ENCODE measurements around the gene HERC5. TPM values are rescaled to one million over a fixed set of nuclear protein-coding genes. Genes with fewer than 3 reads are reported as not detected.
A peak's percentile ranks its signal among the peaks of the same experiment; 100 is the strongest.
"Not testable (repeated sequence)": the region's sequence is repeated elsewhere in the genome, so short reads cannot be mapped to it uniquely, and the experiment has no call there.

Gene HERC5
- total RNA-seq, 1 experiment from 2014 or later = 4.6 TPM

DNA sequence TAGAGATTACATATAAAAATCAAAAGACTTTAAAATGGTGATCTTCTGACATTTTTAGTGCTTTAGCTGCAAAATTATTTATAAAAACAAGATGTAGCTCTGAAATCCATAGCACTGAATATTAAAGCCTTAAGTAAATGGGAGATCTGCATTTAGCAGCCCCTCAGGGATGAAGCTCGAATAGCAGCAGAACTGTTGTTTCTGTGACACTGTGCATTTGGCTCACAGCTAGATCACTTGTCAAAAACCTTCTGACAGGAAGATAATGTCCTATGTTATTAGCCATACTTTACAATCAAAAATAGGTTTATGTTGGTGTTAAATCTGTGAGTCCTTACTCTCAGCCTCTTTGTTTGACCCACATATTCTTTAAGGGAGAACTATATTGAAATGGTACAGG lies 80.8 kb downstream of the HERC5 start:
- H3K36me3 ChIP-seq (ENCODE audit: low read depth) = no peaks in the 10 kb centered on the region
- no peaks in the 10 kb centered on the region for H3K9me3 ChIP-seq (ENCODE audit: insufficient read depth, low read depth)
- no peak for TF ChIP-seq EZH2 (IDR thresholded peaks at IDR 0.05; ENCODE audit: low read depth)
- TF ChIP-seq, protein P1, sequence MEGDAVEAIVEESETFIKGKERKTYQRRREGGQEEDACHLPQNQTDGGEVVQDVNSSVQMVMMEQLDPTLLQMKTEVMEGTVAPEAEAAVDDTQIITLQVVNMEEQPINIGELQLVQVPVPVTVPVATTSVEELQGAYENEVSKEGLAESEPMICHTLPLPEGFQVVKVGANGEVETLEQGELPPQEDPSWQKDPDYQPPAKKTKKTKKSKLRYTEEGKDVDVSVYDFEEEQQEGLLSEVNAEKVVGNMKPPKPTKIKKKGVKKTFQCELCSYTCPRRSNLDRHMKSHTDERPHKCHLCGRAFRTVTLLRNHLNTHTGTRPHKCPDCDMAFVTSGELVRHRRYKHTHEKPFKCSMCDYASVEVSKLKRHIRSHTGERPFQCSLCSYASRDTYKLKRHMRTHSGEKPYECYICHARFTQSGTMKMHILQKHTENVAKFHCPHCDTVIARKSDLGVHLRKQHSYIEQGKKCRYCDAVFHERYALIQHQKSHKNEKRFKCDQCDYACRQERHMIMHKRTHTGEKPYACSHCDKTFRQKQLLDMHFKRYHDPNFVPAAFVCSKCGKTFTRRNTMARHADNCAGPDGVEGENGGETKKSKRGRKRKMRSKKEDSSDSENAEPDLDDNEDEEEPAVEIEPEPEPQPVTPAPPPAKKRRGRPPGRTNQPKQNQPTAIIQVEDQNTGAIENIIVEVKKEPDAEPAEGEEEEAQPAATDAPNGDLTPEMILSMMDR (conservative IDR thresholded peaks at IDR 0.05) = no peak
- ChIA-PET CTCF (interaction anchor here (0.7 kb wide), 1 partner anchor 420 kb away, joined by 3 read pairs; no protein-coding TSS in a partner anchor), POLR2A (ENCODE audit: unreplicated experiment) (no interaction called here)
- no TSS peak for BruUV-seq (replicated peaks)
- H3K27ac ChIP-seq = no peak overlapping the region
- no peaks in the 10 kb centered on the region for H4K20me1 ChIP-seq (ENCODE audit: insufficient read depth)
- no peaks in the 10 kb centered on the region for H3K27me3 ChIP-seq (ENCODE audit: insufficient read depth, low read depth)
- H2AFZ ChIP-seq = no peak overlapping the region
- peaks cover 3% of the 10 kb centered on the region; the same call in 1 of the 2 replicates for H3K4me1 ChIP-seq (replicated peaks; ENCODE audit: insufficient read depth)
- intact Hi-C loops (cut with micrococcal nuclease; ENCODE audit: unreplicated experiment) = loop anchor here (5.0 kb wide), 2 partner anchors 55 to 280 kb away; partner anchors contain the start of gene HERC3
- no peak overlapping the region for H3K4me2 ChIP-seq
- H3K4me3 ChIP-seq = no peak overlapping the region
- DNase-seq = no peak
- no peaks in the 10 kb centered on the region for H3K9me2 ChIP-seq (ENCODE audit: insufficient read depth)
- no peaks in the 10 kb centered on the region for H3K79me2 ChIP-seq (ENCODE audit: low read depth)
- H3F3A ChIP-seq (ENCODE audit: insufficient read depth, low read depth) = no peaks in the 10 kb centered on the region

DNA sequence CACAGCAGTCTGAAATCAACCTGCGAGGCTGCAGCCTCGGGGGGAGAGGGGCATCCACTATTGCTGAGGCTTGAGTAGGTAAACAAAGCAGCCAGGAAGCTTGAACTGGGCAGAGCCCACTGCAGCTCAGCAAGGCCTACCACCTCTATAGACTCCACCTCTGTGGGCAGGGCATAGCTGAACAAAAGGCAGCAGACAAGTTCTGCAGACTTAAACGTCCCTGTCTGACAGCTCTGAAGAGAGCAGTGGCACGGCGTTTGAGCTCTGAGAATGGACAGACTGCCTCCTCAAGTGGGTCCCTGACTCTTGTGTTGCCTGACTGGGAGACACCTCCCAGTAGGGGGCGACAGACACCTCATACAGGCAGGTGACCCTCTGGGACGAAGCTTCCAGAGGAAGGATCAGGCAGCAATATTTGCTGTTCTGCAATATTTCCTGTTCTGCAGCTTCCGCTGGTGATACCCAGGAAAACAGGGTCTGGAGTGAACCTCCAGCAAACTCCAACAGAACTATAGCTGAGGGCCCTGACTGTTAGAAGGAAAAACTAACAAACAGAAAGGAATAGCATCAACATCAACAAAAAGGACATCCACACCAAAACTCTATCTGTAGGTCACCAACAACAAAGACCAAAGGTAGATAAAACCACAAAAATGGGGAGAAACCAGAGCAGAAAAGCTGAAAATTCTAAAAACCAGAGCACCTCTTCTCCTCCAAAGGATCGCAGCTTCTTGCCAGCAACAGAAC lies 82.6 kb downstream of the HERC5 start:
- intact Hi-C loops (cut with micrococcal nuclease; ENCODE audit: unreplicated experiment) = loop anchor here (1.0 to 5.0 kb wide), 3 partner anchors 53 to 278 kb away; partner anchors contain the start of gene HERC3
- not testable (repeated sequence) for BruUV-seq (replicated peaks); H3F3A ChIP-seq (ENCODE audit: insufficient read depth, low read depth); H3K79me2 ChIP-seq (ENCODE audit: low read depth); H3K4me1 ChIP-seq (replicated peaks; ENCODE audit: insufficient read depth); H3K27me3 ChIP-seq (ENCODE audit: insufficient read depth, low read depth); H2AFZ ChIP-seq; H3K4me3 ChIP-seq; H3K36me3 ChIP-seq (ENCODE audit: low read depth); H4K20me1 ChIP-seq (ENCODE audit: insufficient read depth); H3K9me3 ChIP-seq (ENCODE audit: insufficient read depth, low read depth); H3K9me2 ChIP-seq (ENCODE audit: insufficient read depth); H3K4me2 ChIP-seq; H3K27ac ChIP-seq
- TF ChIP-seq, protein P1 (conservative IDR thresholded peaks at IDR 0.05) = peak; percentile 72
- peak; percentile 32 to 57 for DNase-seq
- ChIA-PET CTCF (interaction anchor here (0.6 to 1.4 kb wide), 5 partner anchors 52 to 196 kb away, joined by 3 to 12 read pairs (median 3); no protein-coding TSS in a partner anchor), POLR2A (ENCODE audit: unreplicated experiment) (interaction anchor here (1.0 kb wide), 1 partner anchor 120 kb away, joined by 9 read pairs; no protein-coding TSS in a partner anchor)

DNA sequence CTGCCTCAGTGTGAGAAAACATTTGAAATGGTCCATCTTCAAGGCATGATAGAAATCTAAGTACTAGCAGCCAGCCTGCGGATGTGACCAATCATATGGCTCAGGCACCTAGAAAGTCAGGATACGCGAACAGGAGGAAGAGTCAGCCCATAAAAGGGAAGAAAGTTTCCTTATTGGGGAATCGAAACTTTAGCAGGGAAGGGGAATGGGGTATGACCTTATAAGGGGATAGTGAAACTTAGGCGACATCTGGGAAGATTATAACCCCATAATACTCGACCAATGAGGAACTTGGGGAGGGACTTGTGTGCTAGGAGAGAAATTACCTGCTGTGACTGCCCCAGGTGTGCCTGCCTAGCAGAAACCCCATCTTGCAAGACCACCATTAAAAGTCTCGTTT lies 92.9 kb downstream of the HERC5 start:
- Histone ChIP-seq H2AFZ (no peak overlapping the region), H3K9me3 (ENCODE audit: insufficient read depth, low read depth) (no peaks in the 10 kb centered on the region), H3K27me3 (ENCODE audit: insufficient read depth, low read depth) (no peaks in the 10 kb centered on the region), H3K79me2 (ENCODE audit: low read depth) (no peaks in the 10 kb centered on the region), H3K27ac (no peak overlapping the region), H3K36me3 (ENCODE audit: low read depth) (no peaks in the 10 kb centered on the region), H4K20me1 (ENCODE audit: insufficient read depth) (no peaks in the 10 kb centered on the region), H3K4me3 (no peak overlapping the region), H3K4me1 (replicated peaks; ENCODE audit: insufficient read depth) (no peaks in the 10 kb centered on the region), H3K4me2 (no peak overlapping the region), H3F3A (ENCODE audit: insufficient read depth, low read depth) (no peaks in the 10 kb centered on the region), H3K9me2 (ENCODE audit: insufficient read depth) (no peaks in the 10 kb centered on the region)
- no peak for DNase-seq
- no TSS peak for BruUV-seq (replicated peaks)
- intact Hi-C loops (cut with micrococcal nuclease; ENCODE audit: unreplicated experiment) = no loop called here
- TF ChIP-seq, protein P1 (conservative IDR thresholded peaks at IDR 0.05) = no peak
- TF ChIP-seq EZH2 (IDR thresholded peaks at IDR 0.05; ENCODE audit: low read depth) = no peak
- POLR2A ChIA-PET (ENCODE audit: unreplicated experiment) = no interaction called here
- CTCF ChIA-PET = no interaction called here

Other genes with a start within 250 kb of the HERC5 start
- 5.4 and 5.7 TPM in 2 replicates for gene PPM1K, start 172.6 kb upstream of the HERC5 start, total RNA-seq (2021)
- 4.9 and 5.6 TPM in 2 replicates for gene HERC6, start 78.3 kb upstream of the HERC5 start, total RNA-seq (2021)
- gene PYURF, start 66.7 kb downstream of the HERC5 start, total RNA-seq (2021) = 53.3 and 55.0 TPM in 2 replicates
- 14.7 and 16.9 TPM in 2 replicates for gene HERC3, start 135.4 kb downstream of the HERC5 start, total RNA-seq (2021)
- 0.28 and 0.37 TPM in 2 replicates for gene NAP1L5, start 240.7 kb downstream of the HERC5 start, total RNA-seq (2021)